A549 (cell line): ENCODE measurements around the gene CSDE1.

Source experiments
- CBX2 ChIP-seq: fragments of 200-600 bp; sonication (generic); IDR thresholded peaks from 2 replicates; pipeline ENCODE4 v1.6.1; 2016; ENCODE audit warnings: low read depth, mild to moderate bottlenecking, borderline replicate concordance
- CTCF ChIP-seq: fragments of >200 bp; sonication (Bioruptor Twin); formaldehyde crosslinking; IDR thresholded peaks from 3 replicates; pipeline ENCODE4 v1.5.1; 2016
- EP300 ChIP-seq, 2 experiments: fragments of >200 bp; sonication (Bioruptor Twin); formaldehyde crosslinking; IDR thresholded peaks; 2 replicates in 1 of 2; 3 replicates in 1 of 2; pipeline ENCODE4 v1.6.1; 2016 to 2017
- FOXS1 ChIP-seq: fragments of 250-450 bp; sonication (Bioruptor Pico); IDR thresholded peaks from 2 replicates; pipeline ENCODE4 v1.5.0; 2020; ENCODE audit warnings: mild to moderate bottlenecking, moderate library complexity
- HMGXB4 ChIP-seq: fragments of 250-450 bp; sonication (Bioruptor Pico); IDR thresholded peaks from 2 replicates; pipeline ENCODE4 v1.5.0; 2021; ENCODE audit warnings: mild to moderate bottlenecking, moderate library complexity, borderline replicate concordance
- HOXA7 ChIP-seq: fragments of 250-450 bp; sonication (Bioruptor Pico); IDR thresholded peaks from 2 replicates; pipeline ENCODE4 v1.5.0; 2020; ENCODE audit warnings: mild to moderate bottlenecking, moderate library complexity
- POLR2A ChIP-seq: IDR thresholded peaks from 2 replicates; pipeline ENCODE4 v1.6.1; 2012; ENCODE audit warnings: mild to moderate bottlenecking, low read length
- RAD21 ChIP-seq, 2 experiments: fragments of >200 bp in 1 of 2; sonication (Bioruptor Twin) in 1 of 2; formaldehyde crosslinking in 1 of 2; IDR thresholded peaks in 1 of 2; conservative IDR thresholded peaks in 1 of 2; 2 replicates in 1 of 2; 3 replicates in 1 of 2; pipeline ENCODE4 v1.6.1; 2012 to 2018; ENCODE audit warnings: inconsistent platforms in 1 of 2
- USF2 ChIP-seq: fragments of 450-650 bp; IDR thresholded peaks from 2 replicates; pipeline ENCODE4 v1.6.1; 2014; ENCODE audit warnings: antibody characterized with exemption
- TF ChIP-seq, protein P1 (sequence below): fragments of 150-350 bp; IDR thresholded peaks from 2 replicates; pipeline ENCODE4 v1.6.1; 2014; ENCODE audit warnings: low read depth, mild to moderate bottlenecking, low read length

DNA sequence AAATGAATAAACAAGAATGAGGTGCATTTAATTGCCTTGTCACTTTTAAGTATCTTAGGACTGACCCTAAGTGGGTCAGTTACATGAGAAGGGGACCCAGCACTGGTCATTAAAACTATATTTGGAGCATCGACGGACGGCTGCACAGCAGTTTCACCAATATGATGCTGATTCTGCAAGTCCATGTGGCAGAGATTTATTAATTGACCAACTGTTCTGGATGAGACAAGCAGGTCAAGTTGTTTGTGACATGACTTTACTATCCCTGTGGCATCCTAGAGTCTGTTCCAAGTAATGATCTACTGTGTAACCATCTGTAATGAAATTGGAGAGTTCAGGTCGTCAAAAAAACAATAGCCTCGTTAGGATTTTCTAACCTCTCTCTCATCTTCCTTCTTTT, 71.9 kb downstream of the CSDE1 start:
- TF ChIP-seq CBX2 (no peak), CTCF (no peak), HMGXB4 (no peak), USF2 (no peak), EP300 (IDR thresholded peaks at IDR 0.05) (no peak), HOXA7 (CRISPR knock-in tag) (no peak), FOXS1 (no peak), RAD21 (conservative IDR thresholded peaks at IDR 0.05 in 1 of 2, IDR thresholded peaks at IDR 0.05 in 1 of 2) (no peak), POLR2A (no peak)
- TF ChIP-seq, protein P1, sequence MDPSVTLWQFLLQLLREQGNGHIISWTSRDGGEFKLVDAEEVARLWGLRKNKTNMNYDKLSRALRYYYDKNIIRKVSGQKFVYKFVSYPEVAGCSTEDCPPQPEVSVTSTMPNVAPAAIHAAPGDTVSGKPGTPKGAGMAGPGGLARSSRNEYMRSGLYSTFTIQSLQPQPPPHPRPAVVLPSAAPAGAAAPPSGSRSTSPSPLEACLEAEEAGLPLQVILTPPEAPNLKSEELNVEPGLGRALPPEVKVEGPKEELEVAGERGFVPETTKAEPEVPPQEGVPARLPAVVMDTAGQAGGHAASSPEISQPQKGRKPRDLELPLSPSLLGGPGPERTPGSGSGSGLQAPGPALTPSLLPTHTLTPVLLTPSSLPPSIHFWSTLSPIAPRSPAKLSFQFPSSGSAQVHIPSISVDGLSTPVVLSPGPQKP: no peak
